HG03521 (cell line): ENCODE results near the gene SGPL1.

Source experiments
- ATAC-seq: cut with Tn5 transposase; IDR thresholded peaks from one replicate; pipeline ENCODE4 v1.9.1; 2021; ENCODE audit warnings: mild to moderate bottlenecking, moderate library complexity; ENCODE audit not compliant: unreplicated experiment

Gene SGPL1

GRCh38 chr10:70903262-70903921, 87.6 kb downstream of the SGPL1 start:
- ATAC-seq: no peak

GRCh38 chr10:70905071-70906021, 89.6 kb downstream of the SGPL1 start:
- ATAC-seq: no peak

GRCh38 chr10:70906031-70906783, 90.5 kb downstream of the SGPL1 start:
- ATAC-seq: no peak

GRCh38 chr10:70906953-70907636, 91.3 kb downstream of the SGPL1 start:
- ATAC-seq: no peak

GRCh38 chr10:70907637-70908405, 92.1 kb downstream of the SGPL1 start:
- ATAC-seq: no peak

- ATAC-seq: no peak
Observed at GRCh38 chr10:70908406-70909296, 92.9 kb downstream of the SGPL1 start.

GRCh38 chr10:70909326-70909935, 93.7 kb downstream of the SGPL1 start:
- no peak for ATAC-seq

GRCh38 chr10:70910486-70911341, 95.0 kb downstream of the SGPL1 start:
- ATAC-seq: no peak

- ATAC-seq: no peak
Observed at GRCh38 chr10:70911386-70911785, 95.6 kb downstream of the SGPL1 start.

GRCh38 chr10:70912556-70912955, 96.8 kb downstream of the SGPL1 start:
- no peak for ATAC-seq

GRCh38 chr10:70913191-70913892, 97.6 kb downstream of the SGPL1 start:
- no peak for ATAC-seq

- no peak for ATAC-seq
Observed at GRCh38 chr10:70913893-70914240, 98.1 kb downstream of the SGPL1 start.

GRCh38 chr10:70914316-70914864, 98.6 kb downstream of the SGPL1 start:
- ATAC-seq: no peak

- ATAC-seq: no peak
Observed at GRCh38 chr10:70915206-70915605, 99.5 kb downstream of the SGPL1 start.

- no peak for ATAC-seq
Observed at GRCh38 chr10:70915806-70916205, 100.1 kb downstream of the SGPL1 start.

GRCh38 chr10:70916241-70916640, 100.5 kb downstream of the SGPL1 start:
- ATAC-seq: no peak

- ATAC-seq: no peak
Observed at GRCh38 chr10:70917226-70917625, 101.5 kb downstream of the SGPL1 start.
